GM19397 (cell line): Measurements from ENCODE around the gene HERC4.
"Not testable (repeated sequence)": the region's sequence is repeated elsewhere in the genome, so short reads cannot be mapped to it uniquely, and the experiment has no call there.

ENCODE experiments used
- ATAC-seq: cut with Tn5 transposase; IDR thresholded peaks from one replicate; pipeline ENCODE4 v1.9.1; 2021; ENCODE audit warnings: mild to moderate bottlenecking, moderate library complexity; ENCODE audit not compliant: unreplicated experiment

The HERC4 gene

GRCh38 chr10:68095153-68095552 lies 20.1 kb upstream of the HERC4 start:
- no peak for ATAC-seq

GRCh38 chr10:68092512-68092911 lies 17.4 kb upstream of the HERC4 start:
- ATAC-seq: no peak

- ATAC-seq: no peak
Measured at GRCh38 chr10:68090586-68090985, 15.5 kb upstream of the HERC4 start.

GRCh38 chr10:68088740-68089139 lies 13.7 kb upstream of the HERC4 start:
- ATAC-seq: no peak

- no peak for ATAC-seq
Measured at GRCh38 chr10:68087685-68088401, 12.8 kb upstream of the HERC4 start.

- ATAC-seq: no peak
Measured at GRCh38 chr10:68086910-68087684, 12.0 kb upstream of the HERC4 start.

- ATAC-seq: no peak
Measured at GRCh38 chr10:68086011-68086410, 10.9 kb upstream of the HERC4 start.

GRCh38 chr10:68084469-68084868 lies 9.4 kb upstream of the HERC4 start:
- ATAC-seq: no peak

- ATAC-seq: no peak
Measured at GRCh38 chr10:68083953-68084352, 8.9 kb upstream of the HERC4 start.

- no peak for ATAC-seq
Measured at GRCh38 chr10:68082872-68083271, 7.8 kb upstream of the HERC4 start.

GRCh38 chr10:68081916-68082315 lies 6.8 kb upstream of the HERC4 start:
- no peak for ATAC-seq

GRCh38 chr10:68080853-68081431 lies 5.9 kb upstream of the HERC4 start:
- ATAC-seq: no peak

- ATAC-seq: no peak
Measured at GRCh38 chr10:68079434-68079833, 4.4 kb upstream of the HERC4 start.

GRCh38 chr10:68077026-68077425 lies 1.9 kb upstream of the HERC4 start:
- no peak for ATAC-seq

GRCh38 chr10:68076081-68076480 lies 998 bp upstream of the HERC4 start:
- not testable (repeated sequence) for ATAC-seq

GRCh38 chr10:68075550-68076004 lies 494 bp upstream of the HERC4 start:
- no peak for ATAC-seq

- ATAC-seq: no peak
Measured at GRCh38 chr10:68074031-68074774, 880 bp downstream of the HERC4 start.

GRCh38 chr10:68073631-68074030 lies 1.5 kb downstream of the HERC4 start:
- no peak for ATAC-seq

GRCh38 chr10:68067508-68067907 lies 7.6 kb downstream of the HERC4 start:
- no peak for ATAC-seq

GRCh38 chr10:68067029-68067428 lies 8.1 kb downstream of the HERC4 start:
- ATAC-seq: no peak

- no peak for ATAC-seq
Measured at GRCh38 chr10:68053553-68053952, 21.5 kb downstream of the HERC4 start.
